ENCODE data around the gene OAT. TPM values are rescaled to one million over a fixed set of nuclear protein-coding genes. Genes with fewer than 3 reads are reported as not detected.
A peak's percentile ranks its signal among the peaks of the same experiment; 100 is the strongest.

OAT gene
- total RNA-seq: 37.6 TPM
- polyA plus RNA-seq: 10 to 100 TPM; 54.2 to 76.4 (median 61.7) TPM

GRCh38 chr10:124418726-124419501, at the start of gene OAT:
TSS of gene OAT (minus strand) at chr10:124418923. CDS start at chr10:124412171, 6,752 bp downstream.
- no peaks in the 10 kb centered on the region for H3K9me3 Mint-ChIP-seq
- H3K27me3 Mint-ChIP-seq: peaks cover 12% of the 10 kb centered on the region
- H3K27me3 ChIP-seq (ENCODE audit: control insufficient read depth, insufficient read depth, low read length): peaks cover 6% of the 10 kb centered on the region
- ATAC-seq (ENCODE audit: low read depth in 2 of 2): peak; percentile 98
- H3K9me3 ChIP-seq (ENCODE audit: control insufficient read depth in 2 of 2, low read length in 2 of 2): no peaks in the 10 kb centered on the region
- H3K4me1 Mint-ChIP-seq: peaks cover 0 to 37% (median 10%) of the 10 kb centered on the region in 4 donors
- no peaks in the 10 kb centered on the region for H3K36me3 Mint-ChIP-seq
- H3K27ac ChIP-seq (ENCODE audit: insufficient read depth, low read length, poor library complexity, severe bottlenecking): peak within 1 kb of the TSS; percentile 80
- no peaks in the 10 kb centered on the region for H3K36me3 ChIP-seq (ENCODE audit: control insufficient read depth, insufficient read depth, low read length)
- peaks cover 12% of the 10 kb centered on the region for H3K4me1 ChIP-seq (ENCODE audit: control insufficient read depth, insufficient read depth, low read length, poor library complexity, severe bottlenecking)
- DNase-seq: peak; percentile 95 to 98 (median 95)
- peak within 1 kb of the TSS; percentile 88 to 94 (median 89) for H3K4me3 Mint-ChIP-seq
- H3K27ac Mint-ChIP-seq: peak within 1 kb of the TSS; percentile 54 to 90 (median 85)
- H3K4me3 ChIP-seq (ENCODE audit: low read depth, low read length): peak within 1 kb of the TSS; percentile 55

GRCh38 chr10:124467165-124467564, 48.4 kb upstream of the OAT start:
- H3K4me3 ChIP-seq (ENCODE audit: low read depth, low read length): no peak overlapping the region
- peaks cover 25% of the 10 kb centered on the region for H3K4me1 ChIP-seq (ENCODE audit: control insufficient read depth, insufficient read depth, low read length, poor library complexity, severe bottlenecking)
- H3K9me3 ChIP-seq (ENCODE audit: control insufficient read depth in 2 of 2, low read length in 2 of 2): no peaks in the 10 kb centered on the region
- peaks cover 0 to 1% (median 0%) of the 10 kb centered on the region in 7 donors for H3K9me3 Mint-ChIP-seq
- peak overlapping the region in 1 of 4 donors; percentile 46 for H3K4me3 Mint-ChIP-seq
- no peaks in the 10 kb centered on the region for H3K27me3 Mint-ChIP-seq
- H3K36me3 ChIP-seq (ENCODE audit: control insufficient read depth, insufficient read depth, low read length): peaks cover 5% of the 10 kb centered on the region
- peaks cover 9% of the 10 kb centered on the region for H3K36me3 Mint-ChIP-seq
- DNase-seq (no peak), ATAC-seq (ENCODE audit: low read depth in 2 of 2) (no peak)
- no peak overlapping the region for H3K27ac ChIP-seq (ENCODE audit: insufficient read depth, low read length, poor library complexity, severe bottlenecking)
- H3K4me1 Mint-ChIP-seq: peaks cover 19 to 43% (median 21%) of the 10 kb centered on the region in 4 donors
- H3K27ac Mint-ChIP-seq: peak overlapping the region in 1 of 3 donors; percentile 34
- no peaks in the 10 kb centered on the region for H3K27me3 ChIP-seq (ENCODE audit: control insufficient read depth, insufficient read depth, low read length)

GRCh38 chr10:124465777-124466488, 47.2 kb upstream of the OAT start:
- Histone ChIP-seq H3K27ac (ENCODE audit: insufficient read depth, low read length, poor library complexity, severe bottlenecking) (peak overlapping the region; percentile 38), H3K27me3 (ENCODE audit: control insufficient read depth, insufficient read depth, low read length) (no peaks in the 10 kb centered on the region), H3K4me1 (ENCODE audit: control insufficient read depth, insufficient read depth, low read length, poor library complexity, severe bottlenecking) (peaks cover 31% of the 10 kb centered on the region), H3K9me3 (ENCODE audit: control insufficient read depth in 2 of 2, low read length in 2 of 2) (no peaks in the 10 kb centered on the region), H3K36me3 (ENCODE audit: control insufficient read depth, insufficient read depth, low read length) (peaks cover 3% of the 10 kb centered on the region), H3K4me3 (ENCODE audit: low read depth, low read length) (peak overlapping the region; percentile 55)
- H3K27me3 Mint-ChIP-seq: peaks cover 4% of the 10 kb centered on the region
- peaks cover 0 to 2% (median 0%) of the 10 kb centered on the region in 7 donors for H3K9me3 Mint-ChIP-seq
- no peak for DNase-seq
- peak overlapping the region; percentile 84 to 96 (median 93) for H3K27ac Mint-ChIP-seq
- H3K4me1 Mint-ChIP-seq: peaks cover 22 to 48% (median 26%) of the 10 kb centered on the region in 4 donors
- H3K4me3 Mint-ChIP-seq: peak overlapping the region; percentile 66 to 89 (median 78)
- ATAC-seq (ENCODE audit: low read depth in 2 of 2): no peak
- peaks cover 9% of the 10 kb centered on the region for H3K36me3 Mint-ChIP-seq

DNA sequence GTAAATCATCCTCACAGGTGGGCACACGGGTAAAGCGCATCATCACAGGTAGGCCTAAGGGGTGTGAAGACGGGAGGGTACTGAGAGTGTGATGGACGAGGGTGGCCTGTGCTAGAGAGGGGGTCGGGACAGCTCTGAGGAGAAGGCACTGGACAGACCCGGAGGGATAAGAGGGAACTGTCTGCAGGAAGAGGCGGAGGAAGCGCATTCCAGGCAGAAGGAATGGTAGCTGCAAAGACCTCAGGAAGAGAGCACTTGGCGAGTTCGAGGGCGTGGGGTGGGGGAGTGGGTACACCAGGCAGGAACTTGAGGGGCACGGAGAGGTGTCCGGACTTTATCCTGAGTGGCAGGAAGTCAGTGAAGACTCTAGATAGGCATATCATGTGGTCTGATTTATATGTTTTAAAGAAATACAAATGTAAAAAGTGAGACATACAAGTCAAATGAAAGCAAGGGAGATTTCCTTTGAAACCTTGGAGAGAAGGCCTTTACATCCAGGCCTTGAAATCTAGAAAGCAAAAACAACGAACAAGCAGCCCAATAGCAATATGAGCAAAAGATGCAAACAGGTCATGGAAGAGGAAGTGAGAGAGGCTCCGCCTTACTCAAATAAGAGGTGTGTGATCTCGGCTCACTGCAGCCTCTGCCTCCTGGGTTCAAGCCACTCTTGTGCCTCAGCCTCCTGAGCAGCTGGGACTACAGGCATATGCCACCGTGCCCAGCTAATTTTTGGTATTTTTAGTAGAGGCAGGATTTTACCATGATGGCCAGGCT, 46.5 kb upstream of the OAT start:
- Mint-ChIP-seq H3K4me1 (peaks cover 22 to 46% (median 26%) of the 10 kb centered on the region in 4 donors), H3K36me3 (peaks cover 6% of the 10 kb centered on the region), H3K9me3 (peaks cover 0 to 2% (median 0%) of the 10 kb centered on the region in 7 donors), H3K27ac (peak overlapping the region; percentile 84 to 96 (median 93)), H3K4me3 (peak overlapping the region; percentile 66 to 89 (median 78)), H3K27me3 (peaks cover 5% of the 10 kb centered on the region)
- peaks cover 31% of the 10 kb centered on the region for H3K4me1 ChIP-seq (ENCODE audit: control insufficient read depth, insufficient read depth, low read length, poor library complexity, severe bottlenecking)
- H3K9me3 ChIP-seq (ENCODE audit: control insufficient read depth in 2 of 2, low read length in 2 of 2): no peaks in the 10 kb centered on the region
- H3K4me3 ChIP-seq (ENCODE audit: low read depth, low read length): peak overlapping the region; percentile 55
- H3K36me3 ChIP-seq (ENCODE audit: control insufficient read depth, insufficient read depth, low read length): no peaks in the 10 kb centered on the region
- peak overlapping the region; percentile 38 for H3K27ac ChIP-seq (ENCODE audit: insufficient read depth, low read length, poor library complexity, severe bottlenecking)
- ATAC-seq (ENCODE audit: low read depth in 2 of 2) (no peak), DNase-seq (peak in 1 of 3 donors; percentile 75)
- H3K27me3 ChIP-seq (ENCODE audit: control insufficient read depth, insufficient read depth, low read length): no peaks in the 10 kb centered on the region

- Mint-ChIP-seq H3K27me3 (peaks cover 10% of the 10 kb centered on the region), H3K4me1 (peaks cover 22 to 41% (median 26%) of the 10 kb centered on the region in 4 donors), H3K27ac (peak overlapping the region; percentile 84 to 96 (median 93)), H3K36me3 (peaks cover 2% of the 10 kb centered on the region), H3K9me3 (peaks cover 0 to 2% (median 0%) of the 10 kb centered on the region in 7 donors), H3K4me3 (peak overlapping the region; percentile 38 to 89 (median 78))
- Histone ChIP-seq H3K4me1 (ENCODE audit: control insufficient read depth, insufficient read depth, low read length, poor library complexity, severe bottlenecking) (peaks cover 31% of the 10 kb centered on the region), H3K4me3 (ENCODE audit: low read depth, low read length) (no peak overlapping the region), H3K27me3 (ENCODE audit: control insufficient read depth, insufficient read depth, low read length) (no peaks in the 10 kb centered on the region), H3K36me3 (ENCODE audit: control insufficient read depth, insufficient read depth, low read length) (no peaks in the 10 kb centered on the region), H3K27ac (ENCODE audit: insufficient read depth, low read length, poor library complexity, severe bottlenecking) (no peak overlapping the region), H3K9me3 (ENCODE audit: control insufficient read depth in 2 of 2, low read length in 2 of 2) (no peaks in the 10 kb centered on the region)
- ATAC-seq (ENCODE audit: low read depth in 2 of 2) (no peak), DNase-seq (no peak)
Measured at GRCh38 chr10:124464028-124464965, 45.6 kb upstream of the OAT start.

GRCh38 chr10:124462348-124462695, 43.6 kb upstream of the OAT start:
- peak overlapping the region; percentile 57 for H3K4me3 ChIP-seq (ENCODE audit: low read depth, low read length)
- H3K27ac ChIP-seq (ENCODE audit: insufficient read depth, low read length, poor library complexity, severe bottlenecking): peak overlapping the region; percentile 72
- Mint-ChIP-seq H3K27me3 (peaks cover 23% of the 10 kb centered on the region), H3K4me1 (peaks cover 22 to 40% (median 26%) of the 10 kb centered on the region in 4 donors), H3K27ac (peak overlapping the region in 2 of 3 donors; percentile 66 to 91), H3K9me3 (peaks cover 0 to 2% (median 0%) of the 10 kb centered on the region in 7 donors), H3K4me3 (peak overlapping the region; percentile 81 to 91 (median 89)), H3K36me3 (no peaks in the 10 kb centered on the region)
- no peaks in the 10 kb centered on the region for H3K36me3 ChIP-seq (ENCODE audit: control insufficient read depth, insufficient read depth, low read length)
- no peaks in the 10 kb centered on the region for H3K9me3 ChIP-seq (ENCODE audit: control insufficient read depth in 2 of 2, low read length in 2 of 2)
- ATAC-seq (ENCODE audit: low read depth in 2 of 2): no peak
- no peak for DNase-seq
- peaks cover 4% of the 10 kb centered on the region for H3K27me3 ChIP-seq (ENCODE audit: control insufficient read depth, insufficient read depth, low read length)
- H3K4me1 ChIP-seq (ENCODE audit: control insufficient read depth, insufficient read depth, low read length, poor library complexity, severe bottlenecking): peaks cover 31% of the 10 kb centered on the region
